ENCODE data around the gene HOMER1. TPM values are rescaled to one million over a fixed set of nuclear protein-coding genes. Genes with fewer than 3 reads are reported as not detected.

HOMER1 gene
- total RNA-seq, 4 donors from 2014 or later: 3.1 to 80.5 (median 11.4) TPM

- ATAC-seq (ENCODE audit: low FRiP score): no peak
- TF ChIP-seq CTCF (IDR thresholded peaks at IDR 0.05): no peak
- no peak for DNase-seq (ENCODE audit: low spot score)
Observed at GRCh38 chr5:79552984-79553383, 39.0 kb upstream of the HOMER1 start.

GRCh38 chr5:79547982-79548381 lies 34.0 kb upstream of the HOMER1 start:
- TF ChIP-seq CTCF (IDR thresholded peaks at IDR 0.05): no peak
- DNase-seq (ENCODE audit: low spot score) (no peak), ATAC-seq (ENCODE audit: low FRiP score) (no peak)

- no peak for DNase-seq (ENCODE audit: low spot score)
- no peak for ATAC-seq (ENCODE audit: low FRiP score)
Observed at GRCh38 chr5:79547429-79547822, 33.5 kb upstream of the HOMER1 start.

GRCh38 chr5:79546782-79547428 lies 33.0 kb upstream of the HOMER1 start:
- ATAC-seq (ENCODE audit: low FRiP score) (no peak), DNase-seq (ENCODE audit: low spot score) (no peak)
- TF ChIP-seq CTCF (IDR thresholded peaks at IDR 0.05): no peak

More at GRCh38 chr5:79547429-79547822, 33.5 kb upstream of the HOMER1 start:
- TF ChIP-seq CTCF (IDR thresholded peaks at IDR 0.05): no peak

- no peak for DNase-seq (ENCODE audit: low spot score)
- TF ChIP-seq CTCF (IDR thresholded peaks at IDR 0.05): no peak
- no peak for ATAC-seq (ENCODE audit: low FRiP score)
Observed at GRCh38 chr5:79544131-79544530, 30.2 kb upstream of the HOMER1 start.

GRCh38 chr5:79540939-79541338 lies 27.0 kb upstream of the HOMER1 start:
- DNase-seq (ENCODE audit: low spot score) (no peak), ATAC-seq (ENCODE audit: low FRiP score) (no peak)
- no peak for TF ChIP-seq CTCF (IDR thresholded peaks at IDR 0.05)

GRCh38 chr5:79536193-79536906 lies 22.4 kb upstream of the HOMER1 start:
- DNase-seq (ENCODE audit: low spot score): no peak
- no peak for TF ChIP-seq CTCF (IDR thresholded peaks at IDR 0.05)
- no peak for ATAC-seq (ENCODE audit: low FRiP score)

Measured in omental fat pad (tissue), 4 donors.